Dermis microvascular lymphatic vessel endothelial cell (primary cell): ENCODE measurements around the gene CD300A. TPM values are rescaled to one million over a fixed set of nuclear protein-coding genes. Genes with fewer than 3 reads are reported as not detected.
A peak's percentile ranks its signal among the peaks of the same experiment; 100 is the strongest.
"Not testable (repeated sequence)": the region's sequence is repeated elsewhere in the genome, so short reads cannot be mapped to it uniquely, and the experiment has no call there.

Experiments used
- DNase-seq, 2 donors: peaks; one replicate each; pipeline versions ENCODE4 v3.0.0 to v3.0.0-alpha.2; 2010; ENCODE audit warnings: low read depth in 2 of 2
- total RNA-seq: library from RNA; depleted of rRNA; stranded (reverse); fragments of >200 nt; gene quantifications from 2 replicates; pipeline ENCODE4 v1.2.1, GENCODE V29; 2014

The CD300A gene
- total RNA-seq, 1 donor from 2014 or later = not detected

DNA sequence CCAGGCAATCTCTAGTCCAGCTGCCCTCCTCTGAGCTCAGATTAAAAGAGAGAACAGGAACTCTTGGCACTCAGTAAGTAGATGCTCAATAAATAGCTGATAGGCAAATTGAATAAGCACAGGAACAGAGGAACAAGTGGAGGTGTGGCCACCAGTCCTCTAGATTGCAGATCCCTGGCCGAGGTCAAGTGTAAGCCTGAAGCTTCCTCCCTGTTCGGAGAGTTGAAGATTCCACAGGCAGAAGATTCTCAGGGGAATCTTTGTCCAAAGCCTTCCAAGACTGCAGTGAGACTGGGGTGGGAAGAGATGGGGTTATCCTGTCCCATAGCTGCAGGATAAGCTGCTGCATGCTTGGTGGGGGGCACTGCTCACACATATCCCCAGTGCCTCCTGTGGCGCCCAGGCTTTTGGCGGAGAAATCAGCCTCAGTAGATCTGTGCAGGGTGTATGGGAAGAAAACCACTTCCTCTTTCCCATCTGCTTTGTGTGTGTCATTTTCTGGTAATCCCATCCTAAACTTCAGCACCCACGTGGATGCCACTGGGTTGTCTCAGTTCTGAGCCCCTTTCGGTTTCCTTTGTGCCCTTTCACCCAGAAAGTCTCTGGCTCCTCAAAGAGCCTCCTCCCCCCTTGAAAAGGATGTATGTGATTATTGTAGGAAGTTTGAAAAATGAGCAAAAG is 12.1 kb downstream of the CD300A start:
- no peak for DNase-seq

DNA sequence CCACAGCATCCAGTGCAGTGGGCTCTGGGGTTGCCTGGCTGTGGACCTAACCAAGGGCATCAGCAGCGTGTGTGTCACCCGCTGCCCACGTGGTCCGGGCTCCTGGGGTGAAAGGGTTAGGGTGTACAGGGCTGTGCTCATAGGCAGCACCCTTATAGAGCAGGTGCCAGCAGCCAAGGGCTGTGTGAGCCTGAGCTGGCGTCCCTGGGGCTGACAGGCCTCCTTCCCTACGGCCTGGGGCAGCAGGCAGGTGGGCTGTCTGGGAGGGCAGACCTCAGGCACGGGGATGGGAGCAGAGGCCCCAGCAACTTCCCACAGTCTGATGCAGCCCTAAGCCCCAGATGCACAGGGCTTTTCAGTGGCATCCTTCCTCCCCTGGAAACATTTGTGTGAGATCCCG is 13.9 kb downstream of the CD300A start:
- DNase-seq = no peak

GRCh38 chr17:74481621-74482020 is 15.2 kb downstream of the CD300A start:
- no peak for DNase-seq

- DNase-seq = no peak
Measured at GRCh38 chr17:74484066-74484465, 17.6 kb downstream of the CD300A start.

GRCh38 chr17:74485022-74485743 is 18.7 kb downstream of the CD300A start:
- no peak for DNase-seq

DNA sequence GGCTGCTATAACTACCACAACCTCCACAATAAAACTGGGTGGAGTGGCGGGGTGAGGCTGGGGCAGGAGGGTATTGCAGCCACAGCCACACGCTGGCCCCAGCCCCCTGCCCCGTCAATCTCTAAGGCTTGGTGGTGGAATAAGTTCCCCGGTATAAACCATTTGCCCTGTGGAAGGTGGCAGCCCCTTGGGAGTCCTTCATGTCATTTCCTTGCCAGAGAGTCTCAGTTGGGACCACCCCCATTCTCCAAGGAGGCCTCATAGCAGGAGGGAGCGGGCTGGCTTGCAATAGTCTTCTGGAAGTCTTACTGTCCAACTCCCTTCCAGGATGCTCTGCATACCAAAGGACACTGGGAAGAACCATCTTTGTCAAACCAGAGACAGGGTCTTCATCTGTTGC is 19.4 kb downstream of the CD300A start:
- no peak for DNase-seq

DNA sequence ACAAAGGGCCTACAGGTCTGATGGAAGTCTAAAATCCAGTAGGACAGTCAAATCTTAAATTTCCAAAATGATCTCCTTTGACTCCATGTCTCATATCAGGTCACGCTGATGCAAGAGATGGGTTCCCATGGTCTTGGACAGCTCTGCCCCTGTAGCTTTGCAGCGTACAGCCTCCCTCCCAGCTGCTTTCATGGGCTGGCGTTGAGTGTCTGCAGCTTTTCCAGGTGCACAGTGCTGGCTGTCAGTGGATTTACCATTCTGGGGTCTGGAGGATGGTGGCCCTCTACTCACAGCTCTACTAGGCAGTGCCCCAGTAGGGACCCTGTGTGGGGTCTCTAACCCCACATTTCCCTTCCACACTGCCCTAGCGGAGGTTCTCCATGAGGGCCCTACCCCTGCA is 21.8 kb downstream of the CD300A start:
- not testable (repeated sequence) for DNase-seq

- no peak for DNase-seq
Measured at GRCh38 chr17:74490716-74491115, 24.3 kb downstream of the CD300A start.

GRCh38 chr17:74491626-74492025 is 25.2 kb downstream of the CD300A start:
- no peak for DNase-seq

GRCh38 chr17:74493331-74493833 is 26.9 kb downstream of the CD300A start:
- DNase-seq = peak; percentile 35 to 59

GRCh38 chr17:74497471-74497870 is 31.0 kb downstream of the CD300A start:
- DNase-seq = no peak

DNA sequence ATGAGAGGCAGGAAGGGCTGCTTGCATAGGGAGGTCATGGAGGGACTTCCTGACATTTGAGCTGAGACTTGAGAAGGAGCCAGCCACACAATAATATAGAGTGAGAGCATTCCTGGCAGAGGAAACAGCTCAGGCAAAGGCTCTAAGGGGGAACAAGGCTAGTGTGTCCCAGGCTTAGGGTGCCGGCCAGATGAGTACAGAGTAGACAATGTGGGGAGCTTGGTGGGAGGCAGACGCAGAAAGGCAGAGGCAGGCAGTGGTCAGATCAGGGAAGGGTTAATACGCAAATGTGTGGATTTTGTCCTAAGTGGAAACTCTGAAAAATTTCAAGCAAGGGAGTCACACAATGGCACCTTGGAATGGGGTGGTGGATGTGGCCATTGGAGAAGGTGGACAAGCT is 33.6 kb downstream of the CD300A start:
- DNase-seq = no peak

DNA sequence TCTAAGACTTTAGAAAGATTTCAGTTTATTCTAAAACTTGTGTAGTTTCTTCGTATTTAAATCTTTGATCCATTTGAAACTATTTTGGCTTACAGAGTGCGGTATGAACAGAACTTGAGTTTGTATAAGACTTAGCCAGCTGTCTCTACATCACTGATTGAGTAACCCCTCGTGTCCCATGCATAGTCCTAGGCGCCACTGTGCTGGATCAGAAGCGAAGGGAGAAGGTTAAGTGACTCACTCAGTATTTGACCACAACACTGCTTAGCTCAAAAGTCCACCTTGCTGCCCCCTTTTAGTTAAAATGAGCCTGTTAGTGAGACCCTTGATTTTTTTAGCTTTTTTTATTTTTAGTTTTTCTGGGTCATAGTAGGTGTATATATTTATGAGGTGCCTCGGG is 36.4 kb downstream of the CD300A start:
- DNase-seq = no peak

GRCh38 chr17:74503949-74504348 is 37.5 kb downstream of the CD300A start:
- not testable (repeated sequence) for DNase-seq

GRCh38 chr17:74508156-74508555 is 41.7 kb downstream of the CD300A start:
- no peak for DNase-seq

GRCh38 chr17:74512036-74512435 is 45.6 kb downstream of the CD300A start:
- DNase-seq = no peak

DNA sequence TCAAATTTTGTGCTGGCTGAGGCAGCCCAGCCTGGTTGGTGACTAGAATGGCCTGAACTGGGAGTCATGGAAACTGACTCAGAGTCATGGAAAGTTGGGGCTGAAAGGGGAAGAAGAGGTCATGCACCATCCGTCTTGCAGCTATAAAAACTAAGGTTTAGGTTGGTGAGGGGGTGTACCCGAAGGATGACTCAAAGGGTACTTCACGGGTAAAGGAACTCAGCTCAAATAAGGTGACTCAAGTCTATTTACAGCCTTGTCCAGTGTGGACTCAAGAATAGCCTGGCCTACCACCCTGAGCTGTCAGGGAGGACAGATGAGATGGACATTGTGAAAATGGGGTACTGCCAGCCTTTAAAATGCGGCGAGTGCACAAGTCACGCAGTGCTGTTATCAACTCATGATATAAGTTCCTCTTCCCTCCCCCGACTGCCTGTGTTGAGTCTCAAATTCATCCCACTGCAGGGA is 46.2 kb downstream of the CD300A start:
- DNase-seq = no peak

GRCh38 chr17:74513987-74514631 is 47.7 kb downstream of the CD300A start:
- peak; percentile 30 to 49 for DNase-seq

DNA sequence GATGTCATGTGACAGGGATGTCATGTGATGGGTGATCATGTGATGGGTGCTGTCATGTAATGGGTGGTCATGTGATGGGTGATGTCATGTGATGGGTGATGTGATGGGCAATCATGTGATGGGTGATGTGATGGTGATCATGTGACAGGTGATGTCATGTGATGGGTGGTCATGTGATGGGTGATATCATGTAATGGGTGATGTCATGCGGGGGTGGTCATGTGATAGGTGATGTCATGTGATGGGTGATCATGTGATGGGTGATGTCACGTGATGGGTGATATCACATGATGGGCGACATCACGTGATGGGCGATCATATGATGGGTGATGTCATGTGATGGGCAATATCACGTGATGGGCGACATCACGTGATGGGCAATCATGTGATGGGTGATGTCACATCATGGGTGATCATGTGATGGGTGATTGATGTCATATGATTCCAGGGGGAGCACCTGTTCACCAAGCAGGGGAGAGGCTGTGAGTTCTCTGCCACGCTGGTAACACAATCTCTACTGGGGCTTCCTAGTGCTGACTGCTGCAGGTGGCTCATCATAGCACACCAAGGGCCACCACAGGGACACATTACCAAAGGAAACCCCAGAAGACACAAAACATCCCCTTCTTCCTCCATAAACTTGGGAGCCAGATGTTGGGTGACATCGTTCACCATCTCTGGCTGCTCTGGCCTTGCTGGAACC is 48.3 kb downstream of the CD300A start:
- DNase-seq = no peak

- no peak for DNase-seq
Measured at GRCh38 chr17:74515941-74516340, 49.5 kb downstream of the CD300A start.

GRCh38 chr17:74516561-74517328 is 50.3 kb downstream of the CD300A start:
- no peak for DNase-seq
